Uterus (tissue), 4 donors: ENCODE data around the gene NEGR1. TPM values are rescaled to one million over a fixed set of nuclear protein-coding genes. Genes with fewer than 3 reads are reported as not detected.

Experiments used
- DNase-seq, 2 donors: peaks; one replicate each; pipeline ENCODE4 v3.0.0-alpha.2; 2019 to 2020
- H3K27ac ChIP-seq, 2 donors: fragments of 200-600 bp; sonication (generic); 1 replicate in 1 of 2; 2 replicates in 1 of 2; pipeline ENCODE4 v1.5.1; 2016 to 2018
- H3K27me3 ChIP-seq, 2 donors: fragments of 200-600 bp; sonication (generic); one replicate each; pipeline ENCODE4 v1.5.1; 2018 to 2019; ENCODE audit warnings: control low read depth in 1 of 2
- H3K36me3 ChIP-seq, 2 donors: fragments of 200-600 bp; sonication (generic); one replicate each; pipeline ENCODE4 v1.5.1; 2019; ENCODE audit warnings: control low read depth in 1 of 2
- H3K4me1 ChIP-seq, 2 donors: fragments of 200-600 bp; sonication (generic); one replicate each; pipeline ENCODE4 v1.5.1; 2018 to 2019; ENCODE audit warnings: control low read depth in 1 of 2
- H3K4me3 ChIP-seq, 2 donors: fragments of 200-600 bp; sonication (generic); 1 replicate in 1 of 2; 2 replicates in 1 of 2; pipeline ENCODE4 v1.5.1; 2018 to 2019; ENCODE audit warnings: mild to moderate bottlenecking in 1 of 2
- H3K9me3 ChIP-seq, 2 donors: fragments of 200-600 bp; sonication (generic); one replicate each; pipeline ENCODE4 v1.5.1; 2019; ENCODE audit warnings: control low read depth in 1 of 2
- CTCF ChIP-seq, 4 experiments: fragments of 200-600 bp in 2 of 4; fragments of 450-650 bp in 2 of 4; sonication (generic) in 2 of 4; IDR thresholded peaks; one replicate each; pipeline ENCODE4 v1.5.1; 2016 to 2019; ENCODE audit warnings: antibody characterized with exemption in 4 of 4, mild to moderate bottlenecking in 2 of 4, moderate library complexity in 1 of 4
- POLR2A ChIP-seq, 2 donors: fragments of 450-650 bp; IDR thresholded peaks; one replicate each; pipeline ENCODE4 v1.6.1; 2016; ENCODE audit warnings: antibody characterized with exemption in 2 of 2, mild to moderate bottlenecking in 1 of 2, moderate library complexity in 1 of 2
- intact Hi-C: fragments of 100-400 bp; cut with DNase I; formaldehyde crosslinking; loops from one replicate; pipeline ENCODE4 v1.15.1; 2023; ENCODE audit warnings: low total_unique reads
- total RNA-seq, 4 donors: library from RNA; depleted of rRNA in 3 of 4; stranded (reverse); fragments of >200 nt in 3 of 4; gene quantifications; one replicate each; pipeline versions ENCODE4 v1.1.0 to v1.2.4, GENCODE V29; 2014 to 2023
- donor health status: DM: yes; HTN: yes; CAD: no.

The NEGR1 gene
- total RNA-seq, 4 donors from 2014 or later = 6.7 to 42.9 (median 33.3) TPM

- intact Hi-C loops = no loop called here
- no peaks in the 10 kb centered on the region for H3K36me3 ChIP-seq
These were observed 710.3 kb downstream of the NEGR1 start for GRCh38 chr1:71572038-71572437.

DNA sequence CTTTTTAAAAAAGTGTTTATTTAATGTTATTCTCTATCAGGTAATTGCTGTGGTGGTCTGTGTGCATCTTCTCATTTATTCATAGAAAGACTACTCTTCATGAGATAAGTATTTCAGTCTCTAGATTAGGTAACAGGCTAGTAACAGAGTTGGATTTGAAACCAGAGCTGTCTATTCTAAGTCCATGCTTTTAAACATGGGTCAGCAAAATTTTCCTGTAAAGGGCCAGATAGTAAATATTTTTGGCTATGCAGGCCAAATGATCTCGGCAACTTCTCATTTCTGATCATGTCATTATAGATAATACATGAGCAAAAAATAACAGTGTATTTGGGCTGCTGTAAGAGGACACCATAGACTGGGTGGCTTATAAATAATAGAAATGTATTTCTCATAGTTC is 715.9 kb downstream of the NEGR1 start:
- no peaks in the 10 kb centered on the region for H3K27me3 ChIP-seq
- no peak for DNase-seq
- H3K4me3 ChIP-seq = no peak overlapping the region
- H3K4me1 ChIP-seq = no peaks in the 10 kb centered on the region
- TF ChIP-seq POLR2A (IDR thresholded peaks at IDR 0.05) (no peak), CTCF (IDR thresholded peaks at IDR 0.05) (no peak)
- H3K27ac ChIP-seq = no peak overlapping the region
- no peaks in the 10 kb centered on the region for H3K9me3 ChIP-seq
- H3K36me3 ChIP-seq = no peaks in the 10 kb centered on the region
- intact Hi-C loops = no loop called here

More at GRCh38 chr1:71572038-71572437, 710.3 kb downstream of the NEGR1 start:
- no peak overlapping the region for H3K27ac ChIP-seq
- no peaks in the 10 kb centered on the region for H3K27me3 ChIP-seq
- no peaks in the 10 kb centered on the region for H3K4me1 ChIP-seq
- DNase-seq = no peak
- no peaks in the 10 kb centered on the region for H3K9me3 ChIP-seq
- H3K4me3 ChIP-seq = no peak overlapping the region
- TF ChIP-seq CTCF (IDR thresholded peaks at IDR 0.05) (no peak), POLR2A (IDR thresholded peaks at IDR 0.05) (no peak)

DNA sequence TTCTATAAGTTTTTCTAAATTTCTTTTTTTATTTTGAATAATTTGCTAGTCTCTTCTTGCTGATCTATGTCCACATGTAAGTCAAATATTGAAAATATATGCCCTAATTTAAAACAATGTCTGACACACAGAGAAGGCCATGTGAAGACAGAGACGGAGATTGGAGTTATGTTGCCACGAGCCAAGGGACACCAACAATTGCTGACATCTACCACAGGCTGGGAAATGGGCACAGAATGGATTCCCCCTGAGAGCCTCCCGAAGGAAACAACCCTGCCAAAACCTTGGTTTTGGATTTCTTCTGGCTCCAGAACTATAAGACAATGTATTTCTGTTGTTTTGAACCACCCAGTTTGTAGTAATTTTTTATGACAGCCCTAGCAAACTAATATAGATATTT is 716.5 kb downstream of the NEGR1 start:
- Histone ChIP-seq H3K36me3 (no peaks in the 10 kb centered on the region), H3K27ac (no peak overlapping the region), H3K4me1 (peaks cover 0 to 5% of the 10 kb centered on the region in 2 donors), H3K9me3 (no peaks in the 10 kb centered on the region), H3K4me3 (no peak overlapping the region), H3K27me3 (no peaks in the 10 kb centered on the region)
- intact Hi-C loops = no loop called here
- TF ChIP-seq CTCF (IDR thresholded peaks at IDR 0.05) (no peak), POLR2A (IDR thresholded peaks at IDR 0.05) (no peak)
- DNase-seq = no peak

DNA sequence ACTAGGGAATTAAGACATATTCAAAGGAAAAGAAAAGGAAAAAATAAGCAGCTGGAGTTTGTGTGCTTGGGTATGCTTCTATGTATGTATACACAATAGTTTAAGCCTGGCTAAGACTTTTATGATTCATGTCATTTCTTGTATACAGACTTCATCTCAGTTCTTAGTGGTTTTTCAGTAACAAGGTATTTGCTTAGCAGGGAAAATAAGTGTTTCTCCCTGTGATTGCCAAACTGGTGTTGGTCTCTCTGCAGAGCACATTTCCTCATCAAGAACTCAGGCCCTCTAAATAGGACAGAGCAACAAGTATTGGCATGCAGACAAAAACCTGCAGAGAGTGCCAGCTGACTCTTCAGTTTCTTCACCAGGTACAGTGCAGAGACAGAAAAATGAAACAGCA is 717.1 kb downstream of the NEGR1 start:
- Histone ChIP-seq H3K27me3 (no peaks in the 10 kb centered on the region), H3K4me3 (no peak overlapping the region), H3K4me1 (peaks cover 0 to 5% of the 10 kb centered on the region in 2 donors), H3K27ac (no peak overlapping the region), H3K36me3 (no peaks in the 10 kb centered on the region), H3K9me3 (no peaks in the 10 kb centered on the region)
- intact Hi-C loops = no loop called here
- TF ChIP-seq POLR2A (IDR thresholded peaks at IDR 0.05) (no peak), CTCF (IDR thresholded peaks at IDR 0.05) (no peak)
- no peak for DNase-seq

- Histone ChIP-seq H3K27me3 (no peaks in the 10 kb centered on the region), H3K4me3 (no peak overlapping the region), H3K36me3 (no peaks in the 10 kb centered on the region), H3K4me1 (peaks cover 0 to 5% of the 10 kb centered on the region in 2 donors), H3K9me3 (no peaks in the 10 kb centered on the region), H3K27ac (no peak overlapping the region)
- TF ChIP-seq POLR2A (IDR thresholded peaks at IDR 0.05) (no peak), CTCF (IDR thresholded peaks at IDR 0.05) (no peak)
- intact Hi-C loops = no loop called here
- no peak for DNase-seq
These were observed 720.0 kb downstream of the NEGR1 start for GRCh38 chr1:71562298-71562697.
